HEK293T (cell line): ENCODE measurements around the gene DHRSX.

ENCODE experiments used
- ARNT ChIP-seq: fragments of 450-650 bp; IDR thresholded peaks from 2 replicates; pipeline ENCODE4 v1.6.1; 2017; ENCODE audit warnings: mild to moderate bottlenecking
- FOXK2 ChIP-seq: fragments of 450-650 bp; IDR thresholded peaks from 2 replicates; pipeline ENCODE4 v1.6.1; 2016; ENCODE audit warnings: mild to moderate bottlenecking
- TARDBP ChIP-seq: fragments of 450-650 bp; IDR thresholded peaks from 2 replicates; pipeline ENCODE4 v1.6.1; 2016

DNA sequence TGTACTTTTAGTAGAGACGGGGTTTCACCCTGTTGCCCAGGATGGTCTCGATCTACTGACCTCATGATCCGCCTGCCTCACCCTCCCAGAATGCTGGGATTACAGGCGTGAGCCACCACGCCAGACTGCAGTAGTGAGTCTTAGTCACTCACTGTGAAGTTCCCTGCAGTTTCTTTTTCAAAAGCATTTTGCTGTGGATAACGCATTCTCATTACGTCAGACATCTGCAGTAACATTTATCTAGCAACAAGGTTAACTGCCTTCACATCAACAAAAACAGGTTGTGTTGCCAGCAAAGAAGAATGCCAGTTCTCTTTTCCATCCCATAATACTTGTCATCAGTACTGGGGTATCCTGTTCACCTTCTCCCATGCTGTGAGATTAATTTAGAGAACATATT, 164.6 kb downstream of the DHRSX start:
- TF ChIP-seq TARDBP (no peak), FOXK2 (no peak), ARNT (no peak)
